Fibroblast of lung (primary cell): ENCODE results near the gene TARS1. TPM values are rescaled to one million over a fixed set of nuclear protein-coding genes. Genes with fewer than 3 reads are reported as not detected.

Experiments used
- DNase-seq, 2 donors: peaks; one replicate each; pipeline versions ENCODE4 v3.0.0 to v3.0.0-alpha.2; 2010; ENCODE audit warnings: low read depth in 2 of 2
- H2AFZ ChIP-seq: 2 replicates; pipeline ENCODE4 v1.5.1; 2012; ENCODE audit warnings: low read length, control low read depth, inconsistent platforms
- H3K27ac ChIP-seq: 2 replicates; pipeline ENCODE4 v1.5.1; 2011; ENCODE audit warnings: low read length, control low read depth; ENCODE audit not compliant: insufficient read depth
- H3K27me3 ChIP-seq: 2 replicates; pipeline ENCODE4 v1.5.1; 2011; ENCODE audit warnings: mild to moderate bottlenecking, low read length; ENCODE audit not compliant: control insufficient read depth, insufficient read depth
- H3K36me3 ChIP-seq: 2 replicates; pipeline ENCODE4 v1.5.1; 2011; ENCODE audit warnings: low read length; ENCODE audit not compliant: control insufficient read depth, insufficient read depth
- H3K4me1 ChIP-seq: 2 replicates; pipeline ENCODE4 v1.5.1; 2011; ENCODE audit warnings: low read length; ENCODE audit not compliant: control insufficient read depth, insufficient read depth; ENCODE audit errors: extremely low read depth
- H3K4me2 ChIP-seq: 2 replicates; pipeline ENCODE4 v1.5.1; 2011; ENCODE audit warnings: low read length, control low read depth; ENCODE audit not compliant: insufficient read depth; ENCODE audit errors: extremely low read depth
- H3K4me3 ChIP-seq, 4 experiments: fragments of 200-600 bp in 1 of 4; sonication (generic) in 1 of 4; replicated peaks in 1 of 4; 2 replicates each; pipeline ENCODE4 v1.5.1; 2011 to 2016; ENCODE audit warnings: low read length in 4 of 4, low read depth in 3 of 4, mild to moderate bottlenecking in 3 of 4, control low read depth in 2 of 4, inconsistent platforms in 1 of 4, mixed read lengths in 1 of 4; ENCODE audit not compliant: insufficient read depth in 1 of 4; ENCODE audit errors: control extremely low read depth in 1 of 4
- H3K79me2 ChIP-seq: 2 replicates; pipeline ENCODE4 v1.5.1; 2012; ENCODE audit warnings: mild to moderate bottlenecking, low read length, inconsistent platforms; ENCODE audit not compliant: control insufficient read depth, insufficient read depth
- H3K9ac ChIP-seq: 2 replicates; pipeline ENCODE4 v1.5.1; 2011; ENCODE audit warnings: mild to moderate bottlenecking, low read length, control low read depth; ENCODE audit not compliant: insufficient read depth
- H3K9me3 ChIP-seq: 2 replicates; pipeline ENCODE4 v1.5.1; 2012; ENCODE audit warnings: low read depth, low read length; ENCODE audit not compliant: control insufficient read depth, insufficient read depth
- H4K20me1 ChIP-seq: 2 replicates; pipeline ENCODE4 v1.5.1; 2011; ENCODE audit warnings: low read length; ENCODE audit not compliant: control insufficient read depth, insufficient read depth; ENCODE audit errors: extremely low read depth
- EZH2 ChIP-seq: IDR thresholded peaks from 2 replicates; pipeline ENCODE4 v1.5.1; 2012; ENCODE audit warnings: low read length, control low read depth, mild to moderate bottlenecking; ENCODE audit errors: missing control alignments
- polyA plus RNA-seq, 2 donors: library from polyadenylated mRNA; depleted of rRNA in 1 of 2; stranded (reverse) in 1 of 2; unstranded in 1 of 2; fragments of >200 nt; gene quantifications; 2 replicates each; pipeline ENCODE4 v1.2.1, GENCODE V29; 2011 to 2012; ENCODE audit warnings: missing spikeins in 1 of 2
- total RNA-seq: library from RNA; depleted of rRNA; stranded (reverse); fragments of >200 nt; gene quantifications from 2 replicates; pipeline ENCODE4 v1.2.1, GENCODE V29; 2014
- TF ChIP-seq, protein P1 (sequence below), 2 donors: IDR thresholded peaks in 1 of 2; conservative IDR thresholded peaks in 1 of 2; 1 replicate in 1 of 2; 2 replicates in 1 of 2; pipeline ENCODE4 v1.5.1; 2011 to 2012; ENCODE audit warnings: low read length in 2 of 2, control low read depth in 1 of 2, inconsistent platforms in 1 of 2, low read depth in 1 of 2, mild to moderate bottlenecking in 1 of 2

Gene TARS1
- total and polyA plus RNA-seq, 2 donors (not counting 1 experiment from before 2014, with no cell fraction given) = 130 to 368 TPM

DNA sequence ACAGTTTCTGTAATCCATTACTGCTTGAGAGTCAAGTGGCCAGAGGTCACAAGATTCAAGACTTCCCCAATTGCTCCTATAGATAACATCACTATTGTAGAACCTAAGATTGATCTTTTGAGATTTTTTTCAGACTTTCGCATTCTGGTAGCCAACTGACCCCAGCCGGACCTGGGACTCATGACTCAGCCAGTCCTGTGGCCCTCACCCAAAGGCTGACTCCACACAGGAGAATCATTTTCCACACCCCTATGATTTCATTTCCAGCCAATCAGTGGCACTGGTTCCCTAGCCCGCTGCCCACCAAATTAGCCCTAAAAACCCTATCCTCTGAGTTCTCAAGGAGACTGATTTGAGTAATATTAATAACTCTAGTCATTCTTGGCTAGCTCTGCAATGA, 36.2 kb downstream of the TARS1 start:
- Histone ChIP-seq H3K27me3 (no peaks in the 10 kb centered on the region), H4K20me1 (no peaks in the 10 kb centered on the region), H2AFZ (no peak overlapping the region), H3K9me3 (no peaks in the 10 kb centered on the region), H3K4me1 (no peaks in the 10 kb centered on the region), H3K36me3 (no peaks in the 10 kb centered on the region), H3K4me3 (no peak overlapping the region), H3K79me2 (no peaks in the 10 kb centered on the region), H3K4me2 (no peak overlapping the region), H3K27ac (no peak overlapping the region), H3K9ac (no peak overlapping the region)
- DNase-seq = peak; percentile 28 to 39
- TF ChIP-seq, protein P1, sequence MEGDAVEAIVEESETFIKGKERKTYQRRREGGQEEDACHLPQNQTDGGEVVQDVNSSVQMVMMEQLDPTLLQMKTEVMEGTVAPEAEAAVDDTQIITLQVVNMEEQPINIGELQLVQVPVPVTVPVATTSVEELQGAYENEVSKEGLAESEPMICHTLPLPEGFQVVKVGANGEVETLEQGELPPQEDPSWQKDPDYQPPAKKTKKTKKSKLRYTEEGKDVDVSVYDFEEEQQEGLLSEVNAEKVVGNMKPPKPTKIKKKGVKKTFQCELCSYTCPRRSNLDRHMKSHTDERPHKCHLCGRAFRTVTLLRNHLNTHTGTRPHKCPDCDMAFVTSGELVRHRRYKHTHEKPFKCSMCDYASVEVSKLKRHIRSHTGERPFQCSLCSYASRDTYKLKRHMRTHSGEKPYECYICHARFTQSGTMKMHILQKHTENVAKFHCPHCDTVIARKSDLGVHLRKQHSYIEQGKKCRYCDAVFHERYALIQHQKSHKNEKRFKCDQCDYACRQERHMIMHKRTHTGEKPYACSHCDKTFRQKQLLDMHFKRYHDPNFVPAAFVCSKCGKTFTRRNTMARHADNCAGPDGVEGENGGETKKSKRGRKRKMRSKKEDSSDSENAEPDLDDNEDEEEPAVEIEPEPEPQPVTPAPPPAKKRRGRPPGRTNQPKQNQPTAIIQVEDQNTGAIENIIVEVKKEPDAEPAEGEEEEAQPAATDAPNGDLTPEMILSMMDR (conservative IDR thresholded peaks at IDR 0.05 in 1 of 2, IDR thresholded peaks at IDR 0.05 in 1 of 2; ENCODE audit: low read depth in 1 of 2, low read length in 2 of 2) = no peak

DNA sequence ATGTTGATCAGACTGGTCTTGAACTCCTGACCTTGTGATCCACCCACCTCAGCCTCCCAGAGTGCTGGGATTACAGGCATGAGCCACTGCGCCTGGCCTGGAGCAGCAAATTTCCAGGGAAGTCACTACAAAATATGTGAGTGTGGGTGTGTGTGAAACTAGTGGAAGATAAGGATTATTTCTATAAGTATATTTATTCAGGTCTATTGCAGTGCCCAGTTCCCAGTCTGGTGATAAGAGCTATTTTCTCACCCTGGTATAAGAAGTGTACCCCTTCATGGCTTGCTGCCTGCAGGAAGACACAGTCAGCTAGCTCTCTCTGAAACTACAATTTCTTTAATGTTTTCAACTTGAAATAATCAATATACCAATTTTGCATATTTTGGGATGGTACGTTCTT, 37.1 kb downstream of the TARS1 start:
- no peak overlapping the region for H3K4me2 ChIP-seq
- H3K79me2 ChIP-seq = no peaks in the 10 kb centered on the region
- no peaks in the 10 kb centered on the region for H3K36me3 ChIP-seq
- no peak overlapping the region for H3K4me3 ChIP-seq
- no peak overlapping the region for H3K27ac ChIP-seq
- DNase-seq = no peak
- no peaks in the 10 kb centered on the region for H3K4me1 ChIP-seq
- no peak overlapping the region for H3K9ac ChIP-seq
- TF ChIP-seq EZH2 = no peak
- TF ChIP-seq, protein P1 (conservative IDR thresholded peaks at IDR 0.05 in 1 of 2, IDR thresholded peaks at IDR 0.05 in 1 of 2; ENCODE audit: low read depth in 1 of 2, low read length in 2 of 2) = no peak
- no peaks in the 10 kb centered on the region for H3K27me3 ChIP-seq
- H4K20me1 ChIP-seq = no peaks in the 10 kb centered on the region
- no peak overlapping the region for H2AFZ ChIP-seq
- H3K9me3 ChIP-seq = no peaks in the 10 kb centered on the region

DNA sequence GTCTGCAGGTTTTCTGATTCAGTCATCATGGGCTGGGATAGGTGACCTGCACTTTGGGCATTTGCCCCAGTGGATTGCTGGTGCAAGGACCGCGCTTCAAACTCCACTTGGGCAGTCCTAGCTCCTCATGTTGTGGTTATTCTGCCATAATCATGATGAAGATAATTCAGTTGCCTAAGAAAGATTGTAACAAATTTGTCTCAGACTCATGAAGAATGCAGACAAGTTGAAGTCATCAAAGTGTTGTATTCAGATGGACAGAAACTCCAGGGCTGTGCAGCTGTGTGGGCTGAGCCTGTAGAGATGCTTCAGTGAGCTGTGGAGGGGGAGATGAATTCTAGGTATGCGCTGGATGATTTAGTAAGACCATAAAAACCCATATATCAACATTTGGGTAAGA, 38.5 kb downstream of the TARS1 start:
- no peaks in the 10 kb centered on the region for H4K20me1 ChIP-seq
- H3K27me3 ChIP-seq = no peaks in the 10 kb centered on the region
- TF ChIP-seq, protein P1 (conservative IDR thresholded peaks at IDR 0.05 in 1 of 2, IDR thresholded peaks at IDR 0.05 in 1 of 2; ENCODE audit: low read depth in 1 of 2, low read length in 2 of 2) = no peak
- no peak for TF ChIP-seq EZH2
- no peak overlapping the region for H3K9ac ChIP-seq
- H2AFZ ChIP-seq = no peak overlapping the region
- no peaks in the 10 kb centered on the region for H3K9me3 ChIP-seq
- no peaks in the 10 kb centered on the region for H3K4me1 ChIP-seq
- peak in 1 of 2 donors; percentile 26 for DNase-seq
- H3K4me3 ChIP-seq = no peak overlapping the region
- no peaks in the 10 kb centered on the region for H3K79me2 ChIP-seq
- no peak overlapping the region for H3K4me2 ChIP-seq
- H3K27ac ChIP-seq = no peak overlapping the region
- H3K36me3 ChIP-seq = no peaks in the 10 kb centered on the region
